B cell (primary cell): ENCODE measurements around the gene STK11.

ENCODE experiments used
- EZH2 ChIP-seq: IDR thresholded peaks from 2 replicates; pipeline ENCODE4 v1.6.1; 2012; ENCODE audit warnings: borderline replicate concordance, low read depth, mild to moderate bottlenecking, moderate library complexity, low read length; ENCODE audit not compliant: insufficient read depth, poor library complexity, severe bottlenecking
- TF ChIP-seq, protein P1 (sequence below): fragments of 200-600 bp; IDR thresholded peaks from one replicate; pipeline ENCODE4 v1.8.0; 2022; ENCODE audit warnings: antibody characterized with exemption, mild to moderate bottlenecking

DNA sequence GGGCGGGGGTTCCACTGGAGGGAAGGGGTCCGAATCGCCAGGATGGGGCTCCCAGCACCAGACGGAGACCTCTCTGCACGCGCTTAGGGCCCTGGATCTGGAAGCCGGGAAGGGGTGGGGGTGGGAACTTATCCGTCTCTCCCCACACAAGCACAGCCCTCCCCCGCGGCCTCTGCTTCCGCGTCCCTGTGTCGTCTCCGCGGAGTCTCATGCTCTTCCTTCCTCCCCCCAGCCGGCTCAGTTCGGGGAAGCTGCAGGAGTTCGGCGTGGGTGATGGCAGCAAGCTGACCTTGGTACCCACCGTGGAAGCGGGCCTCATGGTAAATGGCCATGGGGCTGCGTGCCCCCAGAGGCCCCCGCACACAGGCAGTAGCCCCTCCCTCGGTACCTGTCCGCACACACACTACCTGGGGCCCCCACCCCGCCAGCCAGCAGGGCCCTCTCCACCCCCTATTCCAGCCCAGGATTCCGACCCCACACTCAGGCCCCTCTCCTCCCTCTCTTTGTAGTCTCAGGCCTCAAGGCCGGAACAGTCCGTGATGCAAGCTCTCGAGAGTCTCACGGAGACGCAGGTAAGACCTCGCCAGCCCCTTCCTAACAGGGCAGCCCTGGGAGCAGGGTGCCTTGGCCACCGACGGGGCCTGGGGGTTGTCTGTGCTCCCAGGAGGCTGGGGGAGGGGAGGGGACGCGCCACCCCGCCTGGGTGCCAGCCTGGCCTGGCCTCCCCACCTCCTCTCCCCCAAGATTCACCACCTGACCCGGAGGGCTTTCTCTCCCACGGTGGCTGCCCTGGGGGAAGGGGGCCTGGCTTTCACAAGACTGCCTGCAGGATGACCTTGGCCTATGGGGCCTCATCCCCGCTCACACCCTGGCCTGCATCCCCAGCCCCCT, 46.0 kb downstream of the STK11 start:
- no peak for TF ChIP-seq EZH2
- TF ChIP-seq, protein P1, sequence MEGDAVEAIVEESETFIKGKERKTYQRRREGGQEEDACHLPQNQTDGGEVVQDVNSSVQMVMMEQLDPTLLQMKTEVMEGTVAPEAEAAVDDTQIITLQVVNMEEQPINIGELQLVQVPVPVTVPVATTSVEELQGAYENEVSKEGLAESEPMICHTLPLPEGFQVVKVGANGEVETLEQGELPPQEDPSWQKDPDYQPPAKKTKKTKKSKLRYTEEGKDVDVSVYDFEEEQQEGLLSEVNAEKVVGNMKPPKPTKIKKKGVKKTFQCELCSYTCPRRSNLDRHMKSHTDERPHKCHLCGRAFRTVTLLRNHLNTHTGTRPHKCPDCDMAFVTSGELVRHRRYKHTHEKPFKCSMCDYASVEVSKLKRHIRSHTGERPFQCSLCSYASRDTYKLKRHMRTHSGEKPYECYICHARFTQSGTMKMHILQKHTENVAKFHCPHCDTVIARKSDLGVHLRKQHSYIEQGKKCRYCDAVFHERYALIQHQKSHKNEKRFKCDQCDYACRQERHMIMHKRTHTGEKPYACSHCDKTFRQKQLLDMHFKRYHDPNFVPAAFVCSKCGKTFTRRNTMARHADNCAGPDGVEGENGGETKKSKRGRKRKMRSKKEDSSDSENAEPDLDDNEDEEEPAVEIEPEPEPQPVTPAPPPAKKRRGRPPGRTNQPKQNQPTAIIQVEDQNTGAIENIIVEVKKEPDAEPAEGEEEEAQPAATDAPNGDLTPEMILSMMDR: no peak
